ENCODE data around the gene MRGPRF.

Gene MRGPRF, protein sequence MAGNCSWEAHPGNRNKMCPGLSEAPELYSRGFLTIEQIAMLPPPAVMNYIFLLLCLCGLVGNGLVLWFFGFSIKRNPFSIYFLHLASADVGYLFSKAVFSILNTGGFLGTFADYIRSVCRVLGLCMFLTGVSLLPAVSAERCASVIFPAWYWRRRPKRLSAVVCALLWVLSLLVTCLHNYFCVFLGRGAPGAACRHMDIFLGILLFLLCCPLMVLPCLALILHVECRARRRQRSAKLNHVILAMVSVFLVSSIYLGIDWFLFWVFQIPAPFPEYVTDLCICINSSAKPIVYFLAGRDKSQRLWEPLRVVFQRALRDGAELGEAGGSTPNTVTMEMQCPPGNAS

GRCh38 chr11:69013009-69013951, at the start of gene MRGPRF:
Gene MRGPRF (minus strand): TSS chr11:69013246. CDS start chr11:69009901, 3,345 bp downstream.
- no peak for DNase-seq

DNA sequence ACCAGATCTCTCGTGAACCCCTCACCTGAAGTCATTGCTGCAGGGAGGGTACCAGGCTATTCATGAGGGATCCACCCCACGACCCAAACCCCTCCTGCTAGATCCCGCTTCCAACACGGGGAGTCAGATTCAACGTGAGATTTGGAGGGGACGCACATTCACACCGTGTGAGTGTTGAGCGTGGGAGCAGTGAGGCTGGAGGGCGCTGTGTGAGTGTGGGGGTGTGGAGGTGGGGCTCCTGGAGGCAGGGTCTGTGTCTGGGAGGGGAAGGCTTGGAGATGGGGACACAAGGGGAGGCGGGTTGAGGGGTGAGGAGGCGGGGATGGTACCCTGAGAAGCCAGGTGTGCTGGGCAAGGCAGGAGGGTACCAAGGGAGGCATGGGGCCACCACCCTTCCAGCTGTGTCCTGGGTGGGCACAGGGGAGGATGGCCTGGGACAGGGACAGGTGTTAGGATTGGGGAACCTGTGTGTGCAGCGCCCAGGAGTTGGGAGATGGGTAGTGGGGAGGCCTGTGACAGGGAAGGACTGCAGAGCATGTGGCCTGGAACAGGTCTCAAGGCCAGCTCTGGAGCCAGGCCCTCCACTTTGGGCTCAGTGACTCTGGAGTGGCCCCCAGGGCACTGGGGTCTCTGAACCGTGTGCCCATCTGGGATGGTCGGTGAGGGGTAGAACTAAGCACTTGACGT, 49.3 kb upstream of the MRGPRF start:
- no peak for DNase-seq

GRCh38 chr11:69061713-69062053, 48.6 kb upstream of the MRGPRF start:
- no peak for DNase-seq

DNA sequence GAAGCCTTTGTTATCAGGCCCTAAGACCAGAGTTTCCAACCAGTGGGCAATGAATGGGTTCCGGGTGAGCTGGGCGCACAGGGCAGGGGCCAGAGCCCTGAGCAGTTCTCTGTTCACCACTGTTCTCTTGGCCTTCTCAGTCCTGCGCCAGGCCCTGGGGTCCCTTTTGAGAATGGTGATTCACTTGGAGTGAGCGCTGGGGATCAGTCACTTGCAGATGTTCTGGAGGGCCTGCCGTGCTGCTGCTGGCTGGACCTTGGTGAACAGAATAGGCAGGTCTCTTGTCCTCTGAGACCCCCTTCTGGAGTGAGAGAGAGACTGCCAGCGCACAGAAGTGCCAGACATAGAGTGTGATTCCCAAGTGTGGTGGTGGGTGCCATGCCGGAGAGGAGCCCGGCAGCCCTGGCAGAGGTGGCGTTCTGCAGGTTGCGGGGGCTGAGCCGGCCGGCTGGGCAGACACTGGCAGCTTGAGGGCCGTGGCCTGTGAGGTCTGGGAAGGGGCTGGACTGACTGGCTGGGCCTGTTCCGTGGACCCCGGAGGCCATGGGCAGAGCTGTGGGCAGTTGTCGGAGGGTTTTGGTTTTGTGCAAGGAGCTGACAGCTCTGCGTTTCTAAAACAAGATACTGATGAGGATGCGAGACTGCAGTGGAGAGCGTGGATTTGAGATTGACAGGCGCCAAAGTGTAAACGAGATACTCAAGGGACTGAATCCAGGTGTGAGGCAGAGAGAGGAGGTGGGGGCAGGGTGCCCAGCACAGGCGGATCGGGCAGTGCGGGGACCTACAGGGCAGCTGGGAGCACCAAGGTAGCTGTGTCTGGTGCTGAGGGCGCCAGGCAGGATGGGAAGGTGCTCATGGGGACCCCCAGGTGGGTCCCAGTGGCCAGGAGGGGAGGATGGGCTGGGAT, 48.0 kb upstream of the MRGPRF start:
- DNase-seq, result no peak

DNA sequence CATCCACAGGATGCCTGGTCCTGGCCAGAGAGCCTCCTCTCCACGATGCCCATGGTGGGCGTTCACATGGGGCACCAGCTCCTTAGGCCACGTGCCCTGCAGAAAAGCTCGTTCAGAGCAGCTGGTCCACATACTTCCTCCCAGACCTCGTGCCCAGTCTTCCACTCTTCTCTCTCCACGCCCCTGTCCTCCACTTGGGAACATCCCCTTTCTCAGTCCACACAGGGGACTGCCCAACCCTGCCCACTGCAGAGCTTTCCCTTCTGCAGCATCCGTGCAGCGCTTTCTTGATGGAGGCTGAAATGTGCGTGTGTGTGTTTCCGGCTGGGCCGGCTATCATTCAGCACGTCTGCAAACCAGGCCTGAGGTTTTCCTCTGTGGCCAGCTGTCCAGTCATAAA, 46.9 kb upstream of the MRGPRF start:
- no peak for DNase-seq

DNA sequence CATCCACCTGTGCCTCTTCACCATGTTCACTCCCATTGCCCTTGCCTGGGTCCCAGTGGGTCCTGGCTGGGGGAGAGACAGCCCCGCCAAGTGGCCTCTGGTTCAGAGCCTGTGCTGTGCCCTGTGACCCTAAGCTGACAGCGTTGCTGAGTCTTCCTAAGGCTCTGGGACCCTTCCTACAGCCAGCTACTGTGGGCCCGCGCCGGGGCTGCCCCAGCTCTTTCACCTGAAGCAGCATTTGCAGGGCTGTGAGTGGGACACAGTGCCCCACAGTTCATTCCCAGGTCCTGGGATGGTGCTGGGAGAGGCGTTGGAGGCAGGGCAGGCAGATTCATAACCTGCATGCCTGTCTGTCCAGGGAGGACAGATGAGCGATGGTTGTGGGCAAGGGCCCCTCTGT, 46.4 kb upstream of the MRGPRF start:
- no peak for DNase-seq

DNA sequence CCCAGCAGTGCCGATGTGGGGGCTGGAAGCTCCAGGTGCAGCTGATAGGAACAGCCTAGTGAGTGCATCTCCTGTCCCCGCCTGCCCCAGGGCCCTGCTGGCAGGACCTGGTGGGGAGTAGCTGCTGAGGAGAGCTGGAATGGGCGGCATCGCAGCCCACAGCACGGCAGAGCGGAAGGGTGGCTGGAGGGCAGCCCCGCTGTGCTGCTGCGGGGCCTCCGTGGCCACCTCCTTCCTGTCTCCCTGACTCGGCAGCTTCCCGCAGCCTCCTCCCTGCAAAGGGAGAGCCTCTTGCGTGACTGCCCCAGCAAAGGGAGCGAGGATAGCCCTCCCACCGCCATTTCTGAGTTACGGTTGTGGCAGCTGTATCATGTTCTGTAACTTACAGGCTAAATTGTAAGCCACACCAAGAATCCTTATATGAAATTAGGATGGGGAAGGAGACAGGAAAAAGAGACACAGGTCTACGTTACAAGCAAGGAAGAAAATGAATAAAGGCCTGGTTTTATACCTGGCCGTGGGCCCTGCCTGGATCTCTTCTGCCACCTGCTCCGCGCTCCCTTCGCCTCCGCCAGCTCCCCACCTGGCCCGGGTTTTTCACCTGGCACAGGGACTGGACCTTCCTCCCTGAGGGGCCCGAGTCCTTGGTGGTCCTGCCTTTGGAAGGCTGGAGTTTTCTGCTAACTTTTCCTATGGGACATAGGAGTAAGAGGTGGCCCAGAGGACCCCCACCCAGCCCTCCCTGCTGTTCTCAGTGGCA, 45.6 kb upstream of the MRGPRF start:
- DNase-seq, result no peak

- no peak for DNase-seq
Measured at GRCh38 chr11:69057801-69058200, 44.8 kb upstream of the MRGPRF start.

- no peak for DNase-seq
Measured at GRCh38 chr11:69057236-69057635, 44.2 kb upstream of the MRGPRF start.

DNA sequence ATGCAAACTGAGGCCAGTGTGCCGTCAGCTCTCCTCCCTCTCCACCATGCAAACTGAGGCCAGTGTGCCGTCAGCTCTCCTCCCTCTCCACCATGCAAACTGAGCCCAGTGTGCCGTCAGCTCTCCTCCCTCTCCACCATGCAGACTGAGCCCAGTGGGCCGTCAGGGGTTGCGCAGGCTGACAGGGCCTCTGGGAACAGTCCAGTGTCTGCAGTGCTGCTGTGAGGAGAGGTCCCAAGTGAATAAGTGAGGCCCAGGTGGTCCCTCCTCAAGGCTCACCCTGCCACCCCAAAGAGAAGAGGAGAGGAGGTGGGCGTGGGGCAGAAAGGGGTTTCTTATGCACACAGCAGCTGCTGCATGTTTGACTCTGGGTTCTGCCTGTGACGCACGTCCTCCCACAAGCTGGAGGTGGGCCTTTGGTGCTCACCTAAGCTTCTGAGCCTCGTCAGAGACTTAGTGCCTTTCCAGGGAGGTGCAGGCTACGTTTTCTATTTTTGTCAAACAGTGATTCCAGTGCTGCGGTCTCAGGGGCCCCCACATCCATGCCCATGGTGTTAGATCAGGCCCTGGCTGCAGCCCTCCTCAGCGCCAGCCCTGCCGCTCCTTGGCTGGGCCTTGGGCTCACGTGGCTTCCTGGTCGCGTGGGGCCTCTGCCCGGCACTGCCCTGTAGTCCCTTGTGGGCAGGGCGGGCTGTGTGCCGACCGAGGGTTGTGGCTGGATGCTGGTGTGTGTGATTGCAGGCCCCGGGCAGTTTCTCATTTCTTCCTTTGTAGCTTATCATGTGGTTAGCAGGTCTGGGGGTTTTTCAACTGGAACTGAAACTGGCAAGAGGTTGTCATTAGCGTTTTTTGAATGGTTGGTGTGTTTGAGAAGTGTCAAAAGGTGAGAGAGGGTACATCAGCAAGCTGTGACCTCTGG, 42.8 kb upstream of the MRGPRF start:
- DNase-seq, result no peak

- no peak for DNase-seq
Measured at GRCh38 chr11:69055212-69055586, 42.2 kb upstream of the MRGPRF start.

DNA sequence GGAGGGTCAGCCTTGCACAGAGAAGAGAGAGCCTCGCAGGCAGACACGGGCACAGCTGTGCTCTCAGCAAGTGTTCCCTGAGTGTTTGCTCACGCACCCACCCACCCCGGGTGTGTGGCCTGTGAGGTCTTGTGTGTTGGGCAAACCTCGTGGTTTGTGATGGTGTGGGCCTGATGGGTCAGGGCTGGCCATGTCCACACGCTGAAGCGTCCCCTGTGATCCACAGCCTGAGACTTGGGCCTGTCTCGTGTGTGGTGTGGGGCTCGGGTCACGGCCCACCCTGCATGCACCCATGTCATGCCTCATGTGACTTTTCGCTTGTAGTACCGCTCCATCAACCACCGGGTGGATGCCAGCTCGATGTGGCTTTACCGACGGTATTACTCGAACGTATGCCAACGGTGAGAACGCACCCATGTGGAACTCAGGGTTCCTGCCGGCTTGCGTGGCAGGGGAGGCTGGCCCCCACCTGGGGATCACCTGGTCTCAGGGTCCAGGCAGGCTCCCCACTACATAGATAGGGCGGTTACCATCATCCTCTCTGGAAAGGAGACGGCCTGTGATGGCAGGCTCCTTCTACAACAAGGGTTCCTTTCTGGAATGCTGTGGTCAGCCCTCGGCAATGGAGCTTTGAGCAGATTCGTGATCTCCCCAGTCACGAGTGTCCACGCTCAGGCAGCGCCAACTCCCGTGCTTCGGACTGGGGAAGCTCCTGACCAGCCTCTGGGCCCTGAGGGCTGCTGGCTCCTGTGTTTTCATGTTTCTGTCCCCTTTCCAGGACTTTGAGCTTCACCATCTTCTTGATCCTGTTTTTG, 41.6 kb upstream of the MRGPRF start:
- no peak for DNase-seq

DNA sequence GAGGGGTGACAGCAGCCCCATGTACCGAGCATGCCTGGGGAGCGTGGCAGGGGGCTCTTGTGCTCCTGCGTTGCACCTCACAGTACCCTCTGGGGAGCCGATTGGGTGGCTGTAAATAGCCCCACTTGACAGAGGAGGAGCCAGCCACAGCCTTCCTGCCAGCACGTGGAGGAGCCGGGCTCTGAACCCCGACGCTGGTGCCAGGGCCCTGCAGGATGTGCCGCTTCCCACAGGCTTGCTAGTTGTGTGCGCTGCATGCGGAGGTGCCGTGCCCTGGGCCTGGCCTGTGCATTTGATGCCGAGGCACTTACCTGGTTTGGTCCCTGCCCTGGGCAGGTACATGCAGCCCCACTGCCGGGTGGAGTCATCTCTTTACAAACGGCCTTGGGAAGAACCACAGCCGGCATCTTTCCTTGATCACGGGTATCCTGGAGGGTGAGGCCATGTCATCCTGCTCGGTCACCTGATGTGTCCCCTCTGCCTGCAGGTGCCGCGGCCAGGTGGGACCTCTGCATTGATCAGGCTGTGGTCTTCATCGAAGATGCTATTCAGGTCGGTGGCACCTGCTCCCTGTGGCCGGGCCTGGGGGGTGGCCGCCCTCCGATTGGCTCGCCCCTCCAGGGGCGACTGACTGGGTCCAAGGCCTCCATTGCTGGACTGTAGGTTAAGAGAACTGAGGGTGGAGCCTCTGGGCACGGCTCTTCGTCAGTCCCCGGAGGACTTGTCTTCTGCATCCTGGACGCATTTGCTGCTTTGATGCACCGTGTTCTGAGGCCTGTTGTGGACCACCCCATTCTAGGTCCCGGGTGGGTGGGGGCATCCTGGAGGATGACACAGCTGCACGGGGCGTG, 40.7 kb upstream of the MRGPRF start:
- DNase-seq, result no peak

- DNase-seq, result no peak
Measured at GRCh38 chr11:69053169-69053477, 40.1 kb upstream of the MRGPRF start.

GRCh38 chr11:69052343-69053168, 39.5 kb upstream of the MRGPRF start:
- DNase-seq, result no peak

GRCh38 chr11:69051381-69052342, 38.6 kb upstream of the MRGPRF start:
- no peak for DNase-seq

All from NCI-H1417 treated with DMSO at 0.1 percent for 48 hours (cell line).